22Rv1 (cell line): ENCODE measurements around the gene CYS1.

ENCODE experiments used
- ZFX ChIP-seq: fragments of 450-650 bp; IDR thresholded peaks from 2 replicates; pipeline ENCODE4 v1.6.1; 2017; ENCODE audit warnings: antibody characterized with exemption, borderline replicate concordance
- TF ChIP-seq, protein P1 (sequence below): fragments of 450-650 bp; IDR thresholded peaks from 2 replicates; pipeline ENCODE4 v1.5.1; 2017; ENCODE audit warnings: mild to moderate bottlenecking

DNA sequence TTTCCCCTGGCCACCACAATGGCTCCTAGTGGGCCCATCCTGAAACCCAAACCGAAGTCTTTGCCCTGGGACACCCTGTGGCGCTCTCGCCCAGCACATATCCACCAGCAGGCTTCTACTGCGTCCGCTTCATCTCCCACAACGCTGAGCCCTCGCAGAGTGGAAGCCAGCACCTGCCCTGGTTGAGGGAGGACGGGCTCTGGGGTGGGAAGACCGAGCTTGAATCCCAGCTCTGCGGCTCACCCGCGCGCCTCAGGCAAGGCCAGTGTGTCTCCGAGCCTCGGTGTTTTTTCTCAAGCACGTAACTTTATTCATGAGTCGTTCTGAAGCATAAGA lies 21.2 kb downstream of the CYS1 start:
- TF ChIP-seq, protein P1, sequence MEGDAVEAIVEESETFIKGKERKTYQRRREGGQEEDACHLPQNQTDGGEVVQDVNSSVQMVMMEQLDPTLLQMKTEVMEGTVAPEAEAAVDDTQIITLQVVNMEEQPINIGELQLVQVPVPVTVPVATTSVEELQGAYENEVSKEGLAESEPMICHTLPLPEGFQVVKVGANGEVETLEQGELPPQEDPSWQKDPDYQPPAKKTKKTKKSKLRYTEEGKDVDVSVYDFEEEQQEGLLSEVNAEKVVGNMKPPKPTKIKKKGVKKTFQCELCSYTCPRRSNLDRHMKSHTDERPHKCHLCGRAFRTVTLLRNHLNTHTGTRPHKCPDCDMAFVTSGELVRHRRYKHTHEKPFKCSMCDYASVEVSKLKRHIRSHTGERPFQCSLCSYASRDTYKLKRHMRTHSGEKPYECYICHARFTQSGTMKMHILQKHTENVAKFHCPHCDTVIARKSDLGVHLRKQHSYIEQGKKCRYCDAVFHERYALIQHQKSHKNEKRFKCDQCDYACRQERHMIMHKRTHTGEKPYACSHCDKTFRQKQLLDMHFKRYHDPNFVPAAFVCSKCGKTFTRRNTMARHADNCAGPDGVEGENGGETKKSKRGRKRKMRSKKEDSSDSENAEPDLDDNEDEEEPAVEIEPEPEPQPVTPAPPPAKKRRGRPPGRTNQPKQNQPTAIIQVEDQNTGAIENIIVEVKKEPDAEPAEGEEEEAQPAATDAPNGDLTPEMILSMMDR: no peak
- no peak for TF ChIP-seq ZFX
